GM12892 (cell line): ENCODE data around the gene PRKD2.
"Not testable (repeated sequence)": the region's sequence is repeated elsewhere in the genome, so short reads cannot be mapped to it uniquely, and the experiment has no call there.

Source experiments
- DNase-seq: peaks from one replicate; pipeline ENCODE4 v3.0.0; 2011; ENCODE audit not compliant: insufficient read length
- FAIRE-seq: peaks from 2 replicates; lab custom pipeline; 2011; peaks lifted over from hg19 to GRCh38; lab: Jason Lieb, UNC
- POLR2A ChIP-seq: IDR thresholded peaks from 2 replicates; pipeline ENCODE4 v1.6.1; 2011; ENCODE audit warnings: low read depth, low read length, control low read depth
- POLR2AphosphoS5 ChIP-seq: IDR thresholded peaks from 2 replicates; pipeline ENCODE4 v1.6.1; 2011; ENCODE audit warnings: low read depth, low read length, control low read depth
- TAF1 ChIP-seq: IDR thresholded peaks from 2 replicates; pipeline ENCODE4 v1.6.1; 2011; ENCODE audit warnings: low read depth, mild to moderate bottlenecking, control low read depth, low read length, borderline replicate concordance

Gene PRKD2

GRCh38 chr19:46629546-46630025 is 87.3 kb downstream of the PRKD2 start:
- no peak for TF ChIP-seq POLR2A
- TF ChIP-seq TAF1: no peak
- TF ChIP-seq POLR2AphosphoS5: no peak
- no peak for FAIRE-seq
- DNase-seq: no peak

- not testable (repeated sequence) for FAIRE-seq, DNase-seq
These were observed 87.9 kb downstream of the PRKD2 start for GRCh38 chr19:46628970-46629369.

DNA sequence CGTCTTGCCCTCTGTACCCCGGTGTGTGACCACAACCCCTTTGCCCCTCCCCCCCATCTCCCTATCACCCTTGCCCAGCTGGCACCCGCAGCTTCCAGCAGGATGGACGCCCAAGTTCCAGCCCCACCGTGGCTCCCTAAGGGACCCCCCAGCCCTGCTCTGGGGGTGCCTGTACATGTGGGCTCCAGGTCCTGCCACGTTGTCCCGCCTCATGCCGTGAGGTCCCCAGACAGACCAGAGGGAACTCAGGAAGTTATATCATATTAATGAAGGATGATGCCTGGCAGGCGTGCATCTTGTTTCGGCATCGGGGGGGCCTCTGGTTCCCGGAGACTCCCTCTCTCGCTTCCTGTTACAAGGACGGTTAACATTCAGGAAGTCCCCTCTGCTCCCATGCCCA is 90.5 kb downstream of the PRKD2 start:
- no peak for FAIRE-seq
- TF ChIP-seq TAF1: no peak
- no peak for DNase-seq

GRCh38 chr19:46625731-46626130 is 91.2 kb downstream of the PRKD2 start:
- FAIRE-seq: no peak
- no peak for DNase-seq
- no peak for TF ChIP-seq TAF1
- no peak for TF ChIP-seq POLR2AphosphoS5
- TF ChIP-seq POLR2A: no peak

DNA sequence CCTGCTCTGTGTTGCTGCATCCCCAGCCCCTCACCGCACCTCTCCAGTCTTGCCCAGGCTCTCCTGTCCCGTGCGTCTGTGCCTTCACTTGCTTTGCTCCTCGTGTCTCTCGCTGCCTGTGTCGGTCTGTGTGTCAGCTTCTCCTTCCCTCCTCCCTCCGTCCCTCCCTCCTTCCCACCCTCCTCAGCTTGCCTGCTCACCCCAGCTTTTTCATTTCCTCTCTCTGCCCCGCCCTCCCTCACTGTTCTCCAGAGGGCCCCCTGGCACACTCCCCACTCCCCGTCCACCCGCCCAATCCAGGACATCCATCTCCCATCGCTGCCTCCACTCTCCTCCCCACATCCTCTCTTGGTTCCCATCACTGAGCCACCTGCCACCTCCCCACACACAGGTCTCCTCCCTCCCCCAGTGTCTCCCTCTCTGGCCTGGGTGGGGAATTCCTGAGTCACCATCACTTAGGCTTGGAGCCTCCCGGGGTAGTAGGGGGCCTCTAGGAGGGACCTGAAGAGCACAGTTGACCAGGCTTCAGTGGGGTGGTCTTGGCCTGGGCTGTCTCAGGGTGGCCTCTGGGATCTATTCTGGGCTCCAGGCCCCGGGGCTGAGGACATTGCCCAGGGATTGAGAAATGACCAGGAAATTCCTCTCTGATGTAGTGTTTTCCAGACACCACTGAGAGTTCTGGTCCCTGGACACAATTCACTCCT is 91.8 kb downstream of the PRKD2 start, which contains the start of gene PTGIR:
PTGIR (minus strand) TSS at position 132 of the 704 bp plus-strand sequence. CDS start 864 bp downstream, outside the sequence.
- no peak for DNase-seq
- peak; percentile 90 for FAIRE-seq
- TF ChIP-seq POLR2A: peak; percentile 39; the same call in 1 of the 2 replicates
- 0 out of 2 replicates have a peak, but pooled peaks have one; percentile 19 for TF ChIP-seq POLR2AphosphoS5
- no peak for TF ChIP-seq TAF1
